CD4-positive, alpha-beta T cell treated with Interleukin-12 subunit alpha and Interleukin-12 subunit beta, for 1 hour (primary cell): ENCODE results near the gene SEPTIN6.

Experiments used
- DNase-seq: peaks from one replicate; pipeline ENCODE4 v3.0.0-alpha.2; 2020

SEPTIN6 gene

GRCh38 chrX:119647552-119648420, 45.2 kb downstream of the SEPTIN6 start:
- peak; percentile 69 for DNase-seq

- DNase-seq: no peak
Measured at GRCh38 chrX:119647089-119647488, 45.9 kb downstream of the SEPTIN6 start.

GRCh38 chrX:119646515-119646914, 46.5 kb downstream of the SEPTIN6 start:
- peak; percentile 32 for DNase-seq

GRCh38 chrX:119643696-119644095, 49.3 kb downstream of the SEPTIN6 start:
- DNase-seq: no peak
